Stimulated activated CD8-positive, alpha-beta memory T cell treated with anti-CD3 and anti-CD28 coated beads, Interleukin-12 subunit alpha, Interleukin-12 subunit beta, amount 100 ng/mL, for 4 hours (primary cell): ENCODE results near the gene GAB2.
"Not testable (repeated sequence)": the region's sequence is repeated elsewhere in the genome, so short reads cannot be mapped to it uniquely, and the experiment has no call there.

ENCODE experiments used
- DNase-seq: peaks from one replicate; pipeline ENCODE4 v3.0.0-alpha.2; 2020; ENCODE audit warnings: low read depth

Gene GAB2

DNA sequence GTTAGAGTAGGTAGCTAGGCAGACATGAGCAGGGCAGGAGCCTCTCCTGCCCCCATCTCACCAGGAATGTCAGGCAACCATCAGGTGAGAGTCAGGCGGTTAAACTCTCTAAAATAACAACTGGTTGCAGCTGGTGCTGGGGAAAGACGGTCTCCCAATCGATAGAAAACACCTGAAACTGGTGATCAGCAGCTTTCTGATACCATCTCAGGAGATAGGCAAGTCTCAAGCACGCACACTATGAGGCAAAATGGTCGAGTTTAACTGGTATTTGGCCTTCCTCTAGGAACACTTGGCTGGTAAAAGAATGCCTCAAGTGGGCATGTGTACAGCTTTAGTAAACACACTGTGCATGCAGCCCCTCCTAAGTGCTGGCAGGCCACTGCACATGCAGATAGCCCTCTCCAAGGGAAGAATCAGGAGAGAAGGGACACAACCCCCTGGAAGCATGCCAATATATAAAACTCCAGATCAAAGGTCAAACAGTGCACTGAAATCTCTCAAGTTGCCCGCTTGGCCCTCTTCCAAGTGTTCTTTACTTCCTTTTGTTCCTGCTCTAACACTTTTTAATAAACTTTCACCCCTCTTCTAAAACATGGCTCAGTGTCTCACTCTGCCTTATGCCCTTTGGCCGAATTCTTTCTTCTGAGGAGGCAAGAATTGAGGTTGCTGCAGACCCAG is 140.2 kb downstream of the GAB2 start:
- no peak for DNase-seq

DNA sequence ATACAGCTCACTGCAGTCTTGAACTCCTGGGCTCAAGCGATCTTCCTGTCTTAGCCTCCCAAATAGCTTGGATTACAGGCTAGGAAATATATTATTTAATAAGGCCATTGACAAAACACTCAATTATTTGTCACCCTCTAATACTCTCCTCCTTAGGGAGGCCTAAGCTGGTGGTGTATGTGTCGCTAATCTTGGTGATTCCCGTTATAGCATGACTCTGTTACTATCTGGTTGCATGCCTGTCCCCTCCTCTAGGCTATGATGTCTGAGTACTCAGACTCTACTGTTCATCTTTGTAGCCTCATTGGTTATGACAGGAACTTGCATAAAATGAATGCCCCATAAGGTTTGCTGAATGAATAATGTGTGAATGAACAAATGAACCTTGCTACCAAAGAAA is 141.3 kb downstream of the GAB2 start:
- DNase-seq: no peak

GRCh38 chr11:78274739-78275138 is 142.9 kb downstream of the GAB2 start:
- no peak for DNase-seq

- not testable (repeated sequence) for DNase-seq
Observed at GRCh38 chr11:78272625-78273269, 144.9 kb downstream of the GAB2 start.

- DNase-seq: not testable (repeated sequence)
Observed at GRCh38 chr11:78271801-78272200, 145.8 kb downstream of the GAB2 start.

DNA sequence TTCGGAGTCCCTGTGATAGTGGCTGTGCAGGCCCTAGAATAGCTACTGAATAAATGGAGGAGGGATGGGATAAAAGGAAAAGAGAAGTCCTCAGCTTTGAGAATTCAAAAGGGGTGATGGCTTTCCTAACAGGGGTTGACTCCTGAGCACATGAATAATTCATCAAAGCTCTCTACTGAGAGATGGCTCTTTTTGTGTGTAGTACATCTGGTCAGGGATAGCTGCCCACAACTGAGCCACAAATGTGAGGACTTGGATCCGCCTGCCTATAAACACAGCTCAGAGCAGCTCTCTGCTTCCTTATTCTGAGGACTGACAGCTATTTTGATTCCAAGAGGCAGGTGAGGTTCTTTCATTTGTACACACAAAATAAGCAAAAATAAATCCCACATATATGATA is 146.6 kb downstream of the GAB2 start:
- no peak for DNase-seq

GRCh38 chr11:78269806-78270205 is 147.8 kb downstream of the GAB2 start:
- DNase-seq: no peak

GRCh38 chr11:78268591-78269410 is 148.8 kb downstream of the GAB2 start:
- DNase-seq: no peak

DNA sequence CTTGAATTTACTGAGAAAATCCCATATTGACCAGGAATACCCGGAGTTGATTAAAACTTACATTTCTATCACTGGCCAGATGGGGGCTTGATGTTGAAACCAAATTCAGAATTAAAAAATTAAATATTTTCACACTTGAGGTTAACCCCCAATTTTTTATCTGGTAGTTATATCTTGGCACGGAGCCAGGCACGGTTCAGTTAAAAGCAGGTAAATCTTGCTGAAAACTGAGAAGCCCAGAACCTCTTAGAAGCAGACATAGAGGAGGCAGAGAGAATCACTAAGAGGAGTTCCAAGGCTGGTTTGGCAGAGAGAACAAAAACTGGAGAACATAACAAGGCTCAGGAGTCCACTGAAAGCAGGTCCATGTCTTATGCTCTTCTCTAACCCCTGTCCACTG is 151.2 kb downstream of the GAB2 start:
- DNase-seq: no peak

DNA sequence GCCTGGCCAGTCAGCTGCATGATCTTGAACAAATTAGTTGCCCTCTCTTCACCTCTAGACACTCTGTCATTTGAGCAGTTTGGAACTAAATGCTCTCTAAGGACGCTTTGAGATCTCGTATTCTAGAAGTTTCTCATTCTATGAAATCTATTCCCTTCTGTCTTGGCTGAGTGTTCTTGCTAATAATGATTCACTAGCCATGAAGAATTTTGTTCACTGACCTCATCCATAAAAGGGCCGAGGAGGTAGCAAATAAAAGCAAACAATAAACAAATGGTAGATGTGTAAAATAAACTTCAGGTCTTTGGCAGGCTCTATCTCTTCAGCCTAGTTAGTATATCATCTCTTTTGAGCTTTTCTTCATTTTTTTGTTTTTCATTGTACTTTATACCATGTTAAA is 152.3 kb downstream of the GAB2 start:
- DNase-seq: no peak

DNA sequence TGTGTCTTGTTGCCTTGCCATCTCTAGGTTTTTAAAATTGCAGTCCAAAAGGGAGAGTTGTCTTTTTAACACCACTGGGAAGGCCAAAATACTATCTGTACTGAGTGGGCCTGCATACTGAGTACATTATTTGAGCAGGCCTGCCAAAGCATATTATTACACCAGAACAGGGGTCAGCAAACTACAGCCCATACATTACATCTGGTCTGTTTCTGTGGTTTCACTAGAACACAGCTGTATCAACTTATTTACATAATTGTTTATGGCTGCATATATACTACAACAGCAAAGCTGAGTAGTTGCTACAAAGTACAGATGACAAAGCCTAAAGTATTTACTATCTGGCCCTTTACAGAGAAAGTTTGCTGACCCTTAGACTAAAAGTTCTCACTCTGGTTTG is 154.9 kb downstream of the GAB2 start:
- no peak for DNase-seq

- no peak for DNase-seq
Observed at GRCh38 chr11:78262238-78262637, 155.4 kb downstream of the GAB2 start.

DNA sequence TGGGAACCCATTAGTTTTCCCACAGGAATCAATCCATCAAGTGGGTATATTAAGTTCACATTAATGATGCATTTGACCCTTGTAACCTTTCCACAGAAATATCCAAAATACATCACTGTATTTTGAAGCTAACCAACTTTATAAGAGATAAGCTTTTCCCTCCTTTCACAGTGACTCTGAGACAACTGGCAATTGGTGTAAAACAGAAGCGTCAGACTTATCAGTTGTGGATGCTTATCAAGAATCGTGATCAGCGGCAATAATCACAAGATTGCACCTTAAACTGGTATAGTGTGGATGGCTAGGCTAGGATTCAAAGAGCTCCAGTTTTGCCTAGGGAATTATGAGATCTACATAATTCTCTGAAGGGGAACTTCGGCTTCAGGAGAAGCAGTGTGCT is 155.8 kb downstream of the GAB2 start:
- DNase-seq: no peak

DNA sequence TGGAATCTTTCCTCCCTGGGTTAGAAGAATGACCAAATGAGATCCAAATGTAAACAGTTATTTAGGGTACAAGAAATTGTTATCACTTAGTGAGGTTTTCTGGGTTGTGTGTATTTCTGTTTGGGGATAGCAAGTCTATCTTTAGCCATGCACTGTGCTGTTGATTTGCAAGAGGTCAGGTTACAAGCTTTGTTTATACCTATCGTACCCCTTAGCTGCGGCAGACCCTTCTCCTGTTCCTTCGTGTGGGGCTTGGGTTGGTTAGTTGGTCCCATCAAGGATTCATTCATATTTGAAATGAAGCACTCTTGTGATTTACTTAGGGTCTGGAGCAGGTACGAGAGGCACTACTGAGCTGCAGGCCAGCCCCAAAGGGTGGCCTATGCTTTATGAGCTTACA is 156.3 kb downstream of the GAB2 start:
- no peak for DNase-seq

GRCh38 chr11:78259777-78260487 is 157.7 kb downstream of the GAB2 start:
- no peak for DNase-seq

- DNase-seq: no peak
Observed at GRCh38 chr11:78257654-78258053, 160.0 kb downstream of the GAB2 start.

DNA sequence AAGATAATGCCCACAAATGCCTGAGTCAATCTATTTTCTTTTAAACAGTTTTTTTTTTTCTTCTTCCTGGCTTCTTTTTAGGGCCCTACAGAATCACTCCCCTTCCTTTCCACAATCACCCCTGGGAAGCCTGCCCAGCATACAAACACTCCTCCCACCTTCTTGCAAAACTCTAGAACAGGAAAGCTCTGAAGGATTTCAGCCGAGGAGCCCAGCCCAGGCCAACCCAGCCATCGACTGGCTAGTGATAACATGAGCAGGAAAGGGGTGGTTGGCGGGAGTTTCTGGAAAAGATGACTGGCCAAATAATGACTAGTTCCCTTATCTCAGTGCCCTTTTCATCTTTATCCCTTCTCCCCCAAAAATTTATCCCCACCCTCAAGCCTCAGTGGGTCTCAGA is 160.7 kb downstream of the GAB2 start:
- no peak for DNase-seq

GRCh38 chr11:78255919-78256318 is 161.7 kb downstream of the GAB2 start:
- no peak for DNase-seq

DNA sequence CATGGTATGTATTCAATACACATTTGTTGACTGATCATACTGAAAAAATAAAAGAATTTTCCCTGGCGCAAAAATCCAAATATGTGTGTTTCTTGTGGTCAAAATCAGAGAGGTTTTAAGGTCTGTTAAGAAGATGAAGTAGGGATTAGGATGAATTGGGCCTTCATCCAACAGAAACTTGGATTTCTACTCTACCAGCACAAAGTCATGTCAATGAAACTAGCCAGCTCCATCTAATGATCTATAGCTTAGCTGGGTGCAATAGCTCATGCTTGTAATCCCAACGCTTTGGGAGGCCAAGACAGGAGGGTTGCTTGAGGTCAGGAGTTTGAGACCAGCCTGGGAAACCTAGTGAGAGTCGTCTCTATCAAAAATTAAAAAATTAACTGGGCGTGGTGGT is 163.4 kb downstream of the GAB2 start:
- DNase-seq: no peak

- DNase-seq: no peak
Observed at GRCh38 chr11:78253797-78254196, 163.8 kb downstream of the GAB2 start.

DNA sequence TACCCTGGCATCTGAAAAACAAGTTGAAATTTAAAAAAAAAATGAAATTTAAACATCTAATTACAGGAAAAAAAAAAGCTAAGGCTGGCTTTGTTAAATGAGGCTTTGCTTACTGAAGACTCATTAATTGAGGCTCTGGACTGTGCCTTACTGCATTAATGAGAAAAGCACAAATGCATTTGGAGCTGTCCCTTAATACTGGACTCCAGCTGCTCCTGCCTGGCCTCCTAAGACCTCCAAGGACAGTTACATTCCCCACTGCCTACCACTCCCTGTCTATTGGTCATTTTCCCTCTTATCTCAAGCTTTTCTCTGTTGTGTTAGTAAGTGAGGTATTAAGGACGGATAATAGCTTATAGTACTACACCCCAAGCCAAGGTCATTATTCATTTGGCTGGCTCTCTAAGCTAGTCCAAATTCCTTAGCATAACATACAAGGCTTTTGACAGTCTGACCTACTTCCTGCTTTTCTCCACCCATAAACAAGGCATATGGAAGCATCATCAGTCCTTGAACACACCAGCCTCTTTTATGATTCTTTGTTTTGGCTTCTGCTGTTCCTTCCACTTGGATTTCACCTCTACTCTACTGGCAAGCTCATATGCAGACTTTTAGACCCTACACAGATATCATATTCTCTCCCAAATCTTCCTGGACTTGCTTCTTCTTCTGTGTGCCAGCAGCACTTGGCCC is 166.4 kb downstream of the GAB2 start:
- DNase-seq: no peak

- no peak for DNase-seq
Observed at GRCh38 chr11:78250099-78250498, 167.5 kb downstream of the GAB2 start.
